Transverse colon (tissue), 4 donors: ENCODE measurements around the gene SLC15A4.

Source experiments
- CTCF ChIP-seq, 5 experiments: fragments of 200-600 bp in 3 of 5; fragments of 450-650 bp in 2 of 5; sonication (generic) in 3 of 5; IDR thresholded peaks; 1 replicate in 2 of 5; 2 replicates in 3 of 5; pipeline ENCODE4 v1.5.1; 2016 to 2017; ENCODE audit warnings: antibody characterized with exemption in 5 of 5, inconsistent platforms in 3 of 5, mild to moderate bottlenecking in 2 of 5, moderate library complexity in 1 of 5
- EP300 ChIP-seq: sonication (generic); formaldehyde crosslinking; IDR thresholded peaks from one replicate; pipeline ENCODE4 v1.6.1; 2017; ENCODE audit warnings: antibody characterized with exemption, low read depth
- POLR2A ChIP-seq: fragments of 450-650 bp; IDR thresholded peaks from one replicate; pipeline ENCODE4 v1.6.1; 2016; ENCODE audit warnings: antibody characterized with exemption, mild to moderate bottlenecking, moderate library complexity
- POLR2AphosphoS5 ChIP-seq, 3 donors: sonication (generic); formaldehyde crosslinking; IDR thresholded peaks; one replicate each; pipeline ENCODE4 v1.6.1; 2016; ENCODE audit warnings: antibody characterized with exemption in 3 of 3

DNA sequence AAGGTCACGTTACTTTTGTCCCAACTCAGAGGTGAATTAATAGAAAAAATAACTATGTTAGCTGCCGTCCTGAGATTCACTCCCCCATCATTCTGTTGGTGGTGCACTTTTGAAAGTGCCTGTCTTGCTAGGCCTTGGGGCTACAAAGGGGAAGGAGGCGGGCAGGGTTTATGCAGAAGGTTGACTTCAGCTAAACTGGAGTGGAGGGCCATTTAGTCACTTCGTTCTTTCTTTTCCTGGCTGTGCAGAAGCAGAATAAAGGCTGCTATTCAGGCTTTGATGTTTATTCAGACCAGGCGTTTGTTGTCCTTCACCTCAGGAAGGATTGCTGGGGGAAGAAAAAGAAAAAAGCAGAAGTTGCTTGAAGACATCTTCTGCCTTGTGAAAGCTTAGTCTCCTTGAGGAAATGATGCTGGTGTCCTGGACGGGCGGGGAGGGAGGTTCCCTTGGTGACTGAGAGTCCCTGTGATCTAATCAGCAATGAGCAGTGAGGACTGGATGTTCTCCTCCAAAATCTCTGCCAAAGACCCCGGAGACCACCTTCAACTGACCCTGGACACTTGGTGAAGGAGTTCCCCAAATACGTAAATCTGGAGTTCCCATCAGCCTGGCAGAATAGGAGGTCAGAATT is 33.5 kb upstream of the SLC15A4 start:
- TF ChIP-seq POLR2A (no peak), CTCF (IDR thresholded peaks at IDR 0.05) (no peak), POLR2AphosphoS5 (IDR thresholded peaks at IDR 0.05) (no peak), EP300 (no peak)
